Mesothelial cell of epicardium (in vitro differentiated cells): ENCODE measurements around the gene ULK1. TPM values are rescaled to one million over a fixed set of nuclear protein-coding genes. Genes with fewer than 3 reads are reported as not detected.
"Not testable (repeated sequence)": the region's sequence is repeated elsewhere in the genome, so short reads cannot be mapped to it uniquely, and the experiment has no call there.

Source experiments
- DNase-seq, 2 experiments: peaks; one replicate each; pipeline ENCODE4 v3.0.0; 2021; ENCODE audit warnings: low spot score in 2 of 2; ENCODE audit not compliant: unreplicated experiment in 2 of 2
- H3K27ac Mint-ChIP-seq: 2 replicates; pipeline ENCODE4 v1.8.0; 2021; ENCODE audit warnings: mixed read lengths
- H3K27me3 Mint-ChIP-seq: 2 replicates; pipeline ENCODE4 v1.8.0; 2021; ENCODE audit warnings: low read depth, mixed read lengths
- H3K36me3 Mint-ChIP-seq: 2 replicates; pipeline ENCODE4 v1.8.0; 2021; ENCODE audit warnings: mixed read lengths
- H3K4me1 Mint-ChIP-seq: 2 replicates; pipeline ENCODE4 v1.8.0; 2021; ENCODE audit warnings: mixed read lengths
- H3K4me3 Mint-ChIP-seq: 2 replicates; pipeline ENCODE4 v1.8.0; 2021; ENCODE audit warnings: mild to moderate bottlenecking, moderate library complexity, mixed read lengths
- H3K9me3 Mint-ChIP-seq: 2 replicates; pipeline ENCODE4 v1.8.0; 2021; ENCODE audit warnings: mixed read lengths
- CTCF ChIP-seq: fragments of 200-600 bp; sonication (generic); IDR thresholded peaks from one replicate; pipeline ENCODE4 v1.5.0; 2021; ENCODE audit warnings: antibody characterized with exemption; ENCODE audit not compliant: unreplicated experiment
- total RNA-seq: library from RNA; stranded (reverse); gene quantifications from 3 replicates; pipeline ENCODE4 v1.2.1, GENCODE V29; 2021

The ULK1 gene
- total RNA-seq, 1 donor from 2014 or later: 104 TPM

GRCh38 chr12:131948166-131948712 is 53.8 kb downstream of the ULK1 start:
- Mint-ChIP-seq H3K4me3 (peak overlapping the region; percentile 8), H3K9me3 (no peaks in the 10 kb centered on the region), H3K4me1 (peaks cover 5% of the 10 kb centered on the region), H3K36me3 (peaks cover 11% of the 10 kb centered on the region), H3K27me3 (no peaks in the 10 kb centered on the region), H3K27ac (peak overlapping the region; percentile 66)
- no peak for TF ChIP-seq CTCF
- peak in 1 of 2 experiments; percentile 13 for DNase-seq

DNA sequence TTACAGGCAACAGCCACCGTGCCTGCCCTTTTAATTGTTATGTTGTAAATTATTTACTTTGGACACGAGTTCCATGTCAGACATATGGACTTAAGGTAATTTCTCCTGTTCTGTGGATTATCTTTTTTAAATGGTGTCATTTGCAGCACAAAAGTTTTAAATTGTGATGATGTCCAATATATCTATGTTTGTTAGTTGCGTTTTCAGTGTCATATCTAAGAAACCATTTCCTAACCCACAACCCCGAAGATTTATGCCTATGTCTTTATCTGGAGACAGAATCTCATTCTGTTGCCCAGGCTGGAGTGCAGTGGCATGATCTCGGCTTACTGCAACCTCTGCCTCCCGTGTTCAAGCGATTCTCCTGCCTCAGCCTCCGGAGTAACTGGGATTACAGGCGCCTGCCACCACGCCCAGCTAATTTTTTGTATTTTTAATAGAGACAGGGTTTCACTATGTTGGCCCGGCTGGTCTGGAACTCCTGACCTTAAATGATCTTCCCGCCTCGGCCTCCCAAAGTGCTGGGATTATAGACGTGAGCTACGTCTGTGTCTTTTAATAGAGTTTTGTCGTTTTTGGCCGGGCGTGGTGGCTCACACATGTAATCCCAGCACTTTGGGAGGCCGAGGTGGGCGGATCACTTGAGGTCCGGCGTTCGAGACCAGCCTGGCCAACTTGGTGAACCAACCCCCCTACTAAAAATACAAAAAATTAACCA is 54.5 kb downstream of the ULK1 start:
- peak overlapping the region; percentile 66 for H3K27ac Mint-ChIP-seq

GRCh38 chr12:131949431-131950181 is 55.2 kb downstream of the ULK1 start, which contains the start of gene EP400:
Gene EP400 (plus strand): TSS chr12:131949942. CDS start chr12:131960620, 10,678 bp downstream.
- TF ChIP-seq CTCF: peak; percentile 31
- H3K9me3 Mint-ChIP-seq: no peaks in the 10 kb centered on the region
- no peaks in the 10 kb centered on the region for H3K27me3 Mint-ChIP-seq
- H3K4me3 Mint-ChIP-seq: peak within 1 kb of the TSS; percentile 90
- H3K4me1 Mint-ChIP-seq: peaks cover 5% of the 10 kb centered on the region
- DNase-seq: peak; percentile 90 to 92
- H3K36me3 Mint-ChIP-seq: peaks cover 6% of the 10 kb centered on the region
- H3K27ac Mint-ChIP-seq: peak within 1 kb of the TSS; percentile 80

More for the DNA sequence above, 54.5 kb downstream of the ULK1 start:
- peak overlapping the region; percentile 67 for H3K4me3 Mint-ChIP-seq
- not testable (repeated sequence) for H3K36me3 Mint-ChIP-seq, H3K9me3 Mint-ChIP-seq, H3K27me3 Mint-ChIP-seq, H3K4me1 Mint-ChIP-seq, DNase-seq

DNA sequence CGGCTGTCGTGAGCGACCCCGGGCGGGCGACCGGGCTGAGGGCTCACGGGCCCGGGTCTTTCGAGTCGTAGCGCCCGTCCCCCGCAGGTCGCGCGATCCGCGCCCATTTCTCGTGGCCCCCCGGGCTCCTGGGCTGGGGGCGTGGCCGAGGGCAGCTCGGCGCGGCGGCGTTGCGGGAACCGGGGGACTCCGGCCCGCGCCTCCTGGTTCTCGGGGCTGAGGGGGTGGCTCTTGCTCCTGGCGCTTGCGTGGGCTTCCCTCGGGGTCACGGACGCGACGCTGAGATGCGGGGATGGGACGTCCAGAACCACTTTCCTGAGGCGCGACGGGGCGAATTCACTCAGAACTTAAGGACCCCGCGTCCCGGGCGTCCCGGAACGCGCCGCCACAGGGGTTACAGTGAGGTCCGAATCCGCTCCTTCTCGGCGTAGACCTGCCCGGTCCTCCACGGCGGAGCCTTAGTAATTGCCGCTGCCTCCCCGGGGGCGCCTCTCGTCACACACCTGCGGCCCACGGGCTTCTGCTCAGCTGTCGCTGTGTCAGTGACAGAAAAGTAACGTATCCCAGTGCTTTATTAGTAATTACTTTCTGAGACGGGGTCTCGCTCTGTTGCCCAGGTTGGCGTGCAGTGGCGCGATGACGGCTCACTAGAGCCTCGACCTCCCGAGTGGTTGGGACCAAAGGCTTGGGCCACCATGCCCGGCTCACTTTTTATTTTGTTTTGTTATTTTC is 55.9 kb downstream of the ULK1 start:
- Mint-ChIP-seq H3K27me3 (no peaks in the 10 kb centered on the region), H3K9me3 (no peaks in the 10 kb centered on the region), H3K4me1 (peaks cover 5% of the 10 kb centered on the region), H3K27ac (peak overlapping the region; percentile 78), H3K4me3 (peak overlapping the region; percentile 90), H3K36me3 (no peaks in the 10 kb centered on the region)
- peak in 1 of 2 experiments; percentile 64 for DNase-seq
- TF ChIP-seq CTCF: no peak

- peak in 1 of 2 experiments; percentile 9 for DNase-seq
- H3K27me3 Mint-ChIP-seq, H3K27ac Mint-ChIP-seq, H3K36me3 Mint-ChIP-seq, H3K4me3 Mint-ChIP-seq, H3K9me3 Mint-ChIP-seq: not testable (repeated sequence)
- peaks cover 17% of the 10 kb centered on the region for H3K4me1 Mint-ChIP-seq
These were observed 59.4 kb downstream of the ULK1 start for GRCh38 chr12:131953810-131954209.

DNA sequence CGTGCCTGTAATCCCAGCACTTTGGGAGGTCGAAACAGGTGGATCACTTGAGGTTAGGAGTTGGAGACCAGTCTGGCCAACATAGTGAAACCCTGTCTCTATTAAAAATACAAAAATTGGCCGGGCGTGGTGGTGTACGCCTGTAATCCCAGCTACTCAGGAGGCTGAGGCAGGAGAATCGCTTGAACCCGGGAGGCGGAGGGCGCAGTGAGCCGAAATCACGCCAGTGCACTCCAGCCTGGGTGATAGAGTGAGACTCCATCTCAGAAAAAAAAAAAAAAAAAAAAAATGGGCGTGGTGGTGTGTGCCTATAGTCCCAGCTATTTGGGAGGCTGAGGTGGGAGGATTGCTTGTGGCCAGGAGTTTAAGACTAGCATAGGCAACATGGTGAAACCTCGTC is 60.0 kb downstream of the ULK1 start:
- DNase-seq: peak in 1 of 2 experiments; percentile 7
- not testable (repeated sequence) for H3K36me3 Mint-ChIP-seq, H3K27ac Mint-ChIP-seq, H3K9me3 Mint-ChIP-seq, H3K4me3 Mint-ChIP-seq, H3K27me3 Mint-ChIP-seq
- peaks cover 17% of the 10 kb centered on the region for H3K4me1 Mint-ChIP-seq
